Suprapubic skin (tissue), 4 donors: ENCODE measurements around the gene C6orf120. TPM values are rescaled to one million over a fixed set of nuclear protein-coding genes. Genes with fewer than 3 reads are reported as not detected.

Experiments
- DNase-seq, 2 donors: peaks; one replicate each; pipeline ENCODE4 v3.0.0-alpha.2; 2019; ENCODE audit warnings: low spot score in 2 of 2
- H3K27ac ChIP-seq: fragments of 200-600 bp; sonication (generic); one replicate; pipeline ENCODE4 v1.5.1; 2019
- H3K27me3 ChIP-seq: fragments of 200-600 bp; sonication (generic); one replicate; pipeline ENCODE4 v1.5.1; 2019
- H3K36me3 ChIP-seq: fragments of 200-600 bp; sonication (generic); one replicate; pipeline ENCODE4 v1.5.1; 2019
- H3K4me1 ChIP-seq: fragments of 200-600 bp; sonication (generic); one replicate; pipeline ENCODE4 v1.5.1; 2019
- H3K4me3 ChIP-seq: fragments of 200-600 bp; sonication (generic); one replicate; pipeline ENCODE4 v1.5.1; 2019; ENCODE audit warnings: mild to moderate bottlenecking
- H3K9me3 ChIP-seq: fragments of 200-600 bp; sonication (generic); one replicate; pipeline ENCODE4 v1.5.1; 2019
- CTCF ChIP-seq, 2 donors: fragments of 200-600 bp in 1 of 2; fragments of 450-650 bp in 1 of 2; sonication (generic) in 1 of 2; IDR thresholded peaks; one replicate each; pipeline ENCODE4 v1.5.1; 2016 to 2019; ENCODE audit warnings: antibody characterized with exemption in 2 of 2, mild to moderate bottlenecking in 1 of 2, moderate library complexity in 1 of 2
- EP300 ChIP-seq: sonication (generic); formaldehyde crosslinking; IDR thresholded peaks from one replicate; pipeline ENCODE4 v1.6.1; 2017; ENCODE audit warnings: antibody characterized with exemption
- POLR2A ChIP-seq, 2 donors: fragments of 450-650 bp; IDR thresholded peaks; one replicate each; pipeline ENCODE4 v1.6.1; 2017; ENCODE audit warnings: antibody characterized with exemption in 2 of 2, mild to moderate bottlenecking in 2 of 2, moderate library complexity in 2 of 2
- POLR2AphosphoS5 ChIP-seq, 3 donors: sonication (generic); formaldehyde crosslinking; IDR thresholded peaks; one replicate each; pipeline ENCODE4 v1.6.1; 2017; ENCODE audit warnings: antibody characterized with exemption in 3 of 3
- WGBS: methylation state at CpG from one replicate; pipeline ENCODE4 v1.1.5; 2018; 5-methylcytosine and 5-hydroxymethylcytosine counted together
- total RNA-seq, 4 donors: library from RNA; depleted of rRNA; stranded (reverse); fragments of >200 nt; gene quantifications; one replicate each; pipeline ENCODE4 v1.1.0, GENCODE V29; 2016

Gene C6orf120
- total RNA-seq, 4 donors from 2014 or later, result 19.4 to 23.1 (median 20.1) TPM

DNA sequence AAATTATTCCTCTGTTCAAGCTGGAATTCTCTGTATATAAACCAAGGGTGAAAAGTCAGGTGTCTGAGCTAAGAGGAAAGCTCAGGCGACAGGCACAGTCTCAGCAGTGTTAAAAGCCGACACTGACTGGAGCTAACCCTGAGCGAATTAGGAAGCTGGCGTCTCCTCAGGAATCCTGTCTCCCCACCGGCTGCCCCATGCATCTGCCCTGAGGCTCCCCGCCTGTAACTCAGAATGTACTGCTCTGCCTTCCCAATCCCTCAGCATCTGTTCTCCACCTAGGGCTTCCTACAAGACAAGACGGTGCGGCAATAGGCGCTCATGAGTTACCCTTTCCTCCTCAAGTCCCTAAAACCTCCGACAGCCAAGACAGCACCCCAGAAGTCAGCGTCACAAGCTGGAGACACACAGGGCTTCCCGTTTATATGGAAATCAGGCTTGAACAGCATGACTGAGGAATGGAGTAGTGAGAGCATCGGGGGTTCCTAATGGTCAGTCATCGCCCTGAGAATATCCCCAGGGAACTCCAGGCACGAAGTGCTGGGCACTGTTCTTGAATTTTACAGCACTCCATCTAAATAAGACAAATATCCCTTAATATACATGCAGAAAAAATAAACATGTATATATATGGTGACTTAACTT lies 33.6 kb upstream of the C6orf120 start:
- H3K4me1 ChIP-seq, result no peaks in the 10 kb centered on the region
- DNase-seq, result no peak
- no peak for TF ChIP-seq EP300
- no peak overlapping the region for H3K4me3 ChIP-seq
- H3K9me3 ChIP-seq, result no peaks in the 10 kb centered on the region
- no peaks in the 10 kb centered on the region for H3K27me3 ChIP-seq
- no peak overlapping the region for H3K27ac ChIP-seq
- peaks cover 38% of the 10 kb centered on the region for H3K36me3 ChIP-seq
- WGBS, result 86% methylated on average over 15 of the region's 15 CpGs

DNA sequence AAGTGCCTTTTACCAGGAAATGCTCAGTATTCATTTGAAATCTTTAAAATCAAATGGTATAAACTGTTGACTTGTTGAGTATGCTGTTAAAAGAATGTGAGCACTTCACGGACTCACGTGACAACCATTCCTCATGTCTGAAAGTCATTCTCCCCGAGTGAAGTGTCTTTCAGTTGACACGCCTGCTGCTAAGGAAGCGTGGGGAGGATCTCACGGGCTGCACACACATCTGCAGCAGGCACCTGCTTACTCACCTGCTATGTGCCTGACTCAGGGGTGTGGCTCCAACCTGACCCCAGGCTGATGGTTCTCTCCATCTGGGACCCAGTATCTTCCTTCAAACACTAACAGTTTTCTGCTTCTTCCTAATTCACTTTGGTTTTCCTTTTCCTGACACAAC lies 32.8 kb upstream of the C6orf120 start:
- Histone ChIP-seq H3K4me3 (no peak overlapping the region), H3K27me3 (no peaks in the 10 kb centered on the region), H3K9me3 (no peaks in the 10 kb centered on the region), H3K4me1 (no peaks in the 10 kb centered on the region), H3K27ac (peak overlapping the region; percentile 38), H3K36me3 (peaks cover 32% of the 10 kb centered on the region)
- no peak for DNase-seq
- TF ChIP-seq CTCF (IDR thresholded peaks at IDR 0.05), result no peak
- TF ChIP-seq POLR2AphosphoS5 (IDR thresholded peaks at IDR 0.05), result no peak
- TF ChIP-seq EP300, result no peak
- TF ChIP-seq POLR2A (IDR thresholded peaks at IDR 0.05), result no peak
- 77% methylated on average over 6 of the region's 6 CpGs for WGBS

DNA sequence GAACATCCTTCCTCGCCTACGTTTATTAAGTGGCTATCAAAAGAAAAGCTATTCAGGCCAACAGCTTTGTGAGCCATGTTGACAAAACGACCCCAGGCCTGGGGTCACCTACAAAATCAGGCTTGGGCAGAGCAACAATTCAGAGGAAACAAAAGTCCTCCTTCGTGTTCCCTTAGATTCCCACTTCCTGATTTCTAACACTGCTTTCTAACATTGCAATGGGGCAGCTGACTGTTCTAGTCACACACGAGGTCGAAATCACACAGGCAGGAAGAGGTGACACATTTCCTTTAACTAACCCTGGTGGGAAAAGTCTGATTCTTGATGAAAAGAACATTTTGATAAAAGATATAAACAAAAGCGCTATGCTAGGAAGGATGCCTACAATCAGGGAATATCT lies 32.0 kb upstream of the C6orf120 start:
- H3K27ac ChIP-seq, result peak overlapping the region; percentile 38
- no peak overlapping the region for H3K4me3 ChIP-seq
- no peak for DNase-seq
- peaks cover 30% of the 10 kb centered on the region for H3K36me3 ChIP-seq
- H3K9me3 ChIP-seq, result no peaks in the 10 kb centered on the region
- H3K27me3 ChIP-seq, result no peaks in the 10 kb centered on the region
- 62% methylated on average over 7 of the region's 7 CpGs for WGBS
- H3K4me1 ChIP-seq, result no peaks in the 10 kb centered on the region
- no peak for TF ChIP-seq POLR2A (IDR thresholded peaks at IDR 0.05)
- TF ChIP-seq POLR2AphosphoS5 (IDR thresholded peaks at IDR 0.05), result no peak
- no peak for TF ChIP-seq CTCF (IDR thresholded peaks at IDR 0.05)
- no peak for TF ChIP-seq EP300

- TF ChIP-seq CTCF (IDR thresholded peaks at IDR 0.05) (no peak), EP300 (no peak), POLR2AphosphoS5 (IDR thresholded peaks at IDR 0.05) (no peak)
- DNase-seq, result no peak
- 96% methylated on average over 5 of the region's 5 CpGs for WGBS
- Histone ChIP-seq H3K9me3 (no peaks in the 10 kb centered on the region), H3K4me3 (no peak overlapping the region), H3K4me1 (no peaks in the 10 kb centered on the region), H3K36me3 (peaks cover 18% of the 10 kb centered on the region), H3K27ac (no peak overlapping the region), H3K27me3 (no peaks in the 10 kb centered on the region)
Measured at GRCh38 chr6:169671563-169671962, 30.4 kb upstream of the C6orf120 start.

GRCh38 chr6:169675011-169675410 lies 26.9 kb upstream of the C6orf120 start:
- Histone ChIP-seq H3K9me3 (no peaks in the 10 kb centered on the region), H3K27me3 (no peaks in the 10 kb centered on the region), H3K4me1 (no peaks in the 10 kb centered on the region), H3K4me3 (no peak overlapping the region), H3K36me3 (peaks cover 17% of the 10 kb centered on the region), H3K27ac (no peak overlapping the region)
- DNase-seq, result no peak
- TF ChIP-seq POLR2AphosphoS5 (IDR thresholded peaks at IDR 0.05) (no peak), POLR2A (IDR thresholded peaks at IDR 0.05) (no peak), CTCF (IDR thresholded peaks at IDR 0.05) (no peak), EP300 (no peak)
- WGBS, result 89% methylated on average over 3 of the region's 3 CpGs

- H3K27ac ChIP-seq, result no peak overlapping the region
- no peaks in the 10 kb centered on the region for H3K4me1 ChIP-seq
- no peak for TF ChIP-seq CTCF (IDR thresholded peaks at IDR 0.05)
- no peak for TF ChIP-seq EP300
- no peak for TF ChIP-seq POLR2AphosphoS5 (IDR thresholded peaks at IDR 0.05)
- no peak for TF ChIP-seq POLR2A (IDR thresholded peaks at IDR 0.05)
- no peak for DNase-seq
- H3K27me3 ChIP-seq, result no peaks in the 10 kb centered on the region
- WGBS, result 85% methylated on average over 1 of the region's 1 CpG
- H3K36me3 ChIP-seq, result peaks cover 29% of the 10 kb centered on the region
- no peak overlapping the region for H3K4me3 ChIP-seq
- no peaks in the 10 kb centered on the region for H3K9me3 ChIP-seq
Measured at GRCh38 chr6:169677096-169677495, 24.8 kb upstream of the C6orf120 start.
